ENCODE results near the gene TCP10L. TPM values are rescaled to one million over a fixed set of nuclear protein-coding genes. Genes with fewer than 3 reads are reported as not detected.

Gene TCP10L
- total RNA-seq, 4 donors from 2014 or later = 0.14 to 0.79 TPM; not detected in 2

- TF ChIP-seq EP300 (IDR thresholded peaks at IDR 0.05; ENCODE audit: low read depth) (no peak), CTCF (IDR thresholded peaks at IDR 0.05) (no peak), POLR2AphosphoS5 (IDR thresholded peaks at IDR 0.05) (no peak), POLR2A (IDR thresholded peaks at IDR 0.05) (no peak)
- H3K27ac ChIP-seq = no peak overlapping the region
- no peaks in the 10 kb centered on the region for H3K9me3 ChIP-seq
- no peaks in the 10 kb centered on the region for H3K36me3 ChIP-seq
- WGBS, 2 donors (ENCODE audit: low coverage in 1 of 2) = 97% methylated on average over 5 to 8 of the region's 8 CpGs
- H3K4me3 ChIP-seq = no peak overlapping the region
- intact Hi-C loops (cut with DNase I; ENCODE audit: low total_unique reads) = loop anchor here (5.0 kb wide), 1 partner anchor 155 kb away; the partner anchor contains the start of gene EVA1C
- H3K27me3 ChIP-seq = no peaks in the 10 kb centered on the region
- in situ Hi-C loops (cut with MboI; ENCODE audit: low pct_ligation_motif_present in 1 of 4, low pct_unique_long_range_greater_than_20kb in 1 of 4, low sequenced_read_pairs in 3 of 4) = loop anchor here in 1 of 4 donors (25.0 kb wide), 1 partner anchor 155 kb away; the partner anchor contains the start of gene EVA1C
- DNase-seq = no peak
- H3K4me1 ChIP-seq = peaks cover 0 to 17% (median 11%) of the 10 kb centered on the region in 4 donors
Observed at GRCh38 chr21:32567626-32568025, 17.7 kb downstream of the TCP10L start.

DNA sequence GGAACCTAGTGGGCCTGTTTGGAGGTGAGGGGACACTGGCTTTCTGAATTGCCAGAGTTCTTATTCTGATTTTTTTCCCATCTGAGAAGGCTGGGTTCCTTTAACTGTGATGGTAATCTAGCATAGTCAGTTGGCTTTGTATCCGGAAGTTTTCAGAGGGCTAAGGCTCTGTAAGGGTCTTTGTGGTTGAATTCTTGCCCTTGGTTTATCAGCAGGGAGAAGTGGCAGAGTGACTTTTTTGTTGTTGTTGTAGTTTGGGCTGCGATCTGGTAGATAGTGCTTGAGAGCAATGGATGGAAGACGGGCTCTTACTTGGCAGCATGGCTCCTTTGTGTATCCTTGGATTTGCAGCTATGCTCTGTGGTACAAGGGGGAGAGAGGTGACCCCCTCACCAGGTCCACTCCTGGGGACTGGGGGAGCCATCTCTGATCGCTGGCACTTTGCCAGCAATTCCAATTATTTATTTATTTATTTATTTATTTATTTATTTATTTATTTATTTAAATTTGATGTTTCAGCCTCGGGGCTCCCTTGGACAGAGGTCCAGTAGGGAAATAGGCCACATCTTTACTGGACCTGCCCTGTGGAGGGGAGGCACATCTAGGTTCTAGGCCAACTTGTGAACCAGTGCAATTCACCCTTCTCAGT lies 18.5 kb downstream of the TCP10L start:
- H3K4me1 ChIP-seq = peaks cover 0 to 17% (median 11%) of the 10 kb centered on the region in 4 donors
- in situ Hi-C loops (cut with MboI; ENCODE audit: low pct_ligation_motif_present in 1 of 4, low pct_unique_long_range_greater_than_20kb in 1 of 4, low sequenced_read_pairs in 3 of 4) = loop anchor here in 1 of 4 donors (25.0 kb wide), 1 partner anchor 155 kb away; the partner anchor contains the start of gene EVA1C
- H3K36me3 ChIP-seq = no peaks in the 10 kb centered on the region
- TF ChIP-seq EP300 (IDR thresholded peaks at IDR 0.05; ENCODE audit: low read depth) = no peak
- no peak for TF ChIP-seq CTCF (IDR thresholded peaks at IDR 0.05)
- TF ChIP-seq POLR2A (IDR thresholded peaks at IDR 0.05) = no peak
- no peak for TF ChIP-seq POLR2AphosphoS5 (IDR thresholded peaks at IDR 0.05)
- 74 to 100% methylated on average over 2 to 5 of the region's 5 CpGs for WGBS, 2 donors (ENCODE audit: low coverage in 1 of 2)
- H3K27ac ChIP-seq = no peak overlapping the region
- no peaks in the 10 kb centered on the region for H3K27me3 ChIP-seq
- intact Hi-C loops (cut with DNase I; ENCODE audit: low total_unique reads) = loop anchor here (5.0 kb wide), 1 partner anchor 155 kb away; the partner anchor contains the start of gene EVA1C
- no peak for DNase-seq
- H3K9me3 ChIP-seq = no peaks in the 10 kb centered on the region
- no peak overlapping the region for H3K4me3 ChIP-seq

- 86 to 100% methylated on average over 1 to 2 of the region's 2 CpGs for WGBS, 2 donors (ENCODE audit: low coverage in 1 of 2)
- Histone ChIP-seq H3K9me3 (no peaks in the 10 kb centered on the region), H3K36me3 (no peaks in the 10 kb centered on the region), H3K27ac (no peak overlapping the region), H3K27me3 (no peaks in the 10 kb centered on the region), H3K4me3 (no peak overlapping the region), H3K4me1 (peaks cover 0 to 17% (median 11%) of the 10 kb centered on the region in 4 donors)
- intact Hi-C loops (cut with DNase I; ENCODE audit: low total_unique reads) = loop anchor here (5.0 kb wide), 1 partner anchor 154 kb away; the partner anchor contains the start of gene EVA1C
- TF ChIP-seq POLR2AphosphoS5 (IDR thresholded peaks at IDR 0.05) (no peak), EP300 (IDR thresholded peaks at IDR 0.05; ENCODE audit: low read depth) (no peak), CTCF (IDR thresholded peaks at IDR 0.05) (no peak), POLR2A (IDR thresholded peaks at IDR 0.05) (no peak)
- in situ Hi-C loops (cut with MboI; ENCODE audit: low pct_ligation_motif_present in 1 of 4, low pct_unique_long_range_greater_than_20kb in 1 of 4, low sequenced_read_pairs in 3 of 4) = loop anchor here in 1 of 4 donors (25.0 kb wide), 1 partner anchor 154 kb away; the partner anchor contains the start of gene EVA1C
- no peak for DNase-seq
Observed at GRCh38 chr21:32565856-32566465, 19.4 kb downstream of the TCP10L start.

GRCh38 chr21:32562915-32563314 lies 22.4 kb downstream of the TCP10L start:
- Histone ChIP-seq H3K9me3 (no peaks in the 10 kb centered on the region), H3K4me1 (no peaks in the 10 kb centered on the region), H3K27me3 (no peaks in the 10 kb centered on the region), H3K36me3 (no peaks in the 10 kb centered on the region), H3K4me3 (no peak overlapping the region), H3K27ac (no peak overlapping the region)
- 88 to 93% methylated on average over 2 of the region's 2 CpGs for WGBS, 2 donors (ENCODE audit: low coverage in 1 of 2)
- intact Hi-C loops (cut with DNase I; ENCODE audit: low total_unique reads) (no loop called here), in situ Hi-C loops (cut with MboI; ENCODE audit: low pct_ligation_motif_present in 1 of 4, low pct_unique_long_range_greater_than_20kb in 1 of 4, low sequenced_read_pairs in 3 of 4) (loop anchor here in 1 of 4 donors (25.0 kb wide), 1 partner anchor 151 kb away; the partner anchor contains the start of gene EVA1C)
- DNase-seq = no peak
- TF ChIP-seq EP300 (IDR thresholded peaks at IDR 0.05; ENCODE audit: low read depth) = no peak
- no peak for TF ChIP-seq POLR2AphosphoS5 (IDR thresholded peaks at IDR 0.05)
- no peak for TF ChIP-seq CTCF (IDR thresholded peaks at IDR 0.05)

All from transverse colon (tissue), 4 donors.